Measurements from ENCODE around the gene CHD2. TPM values are rescaled to one million over a fixed set of nuclear protein-coding genes. Genes with fewer than 3 reads are reported as not detected.

The CHD2 gene
- polyA plus RNA-seq, 3 donors from 2014 or later, result 24.7 to 77.7 (median 36.9) TPM

- H3K27ac Mint-ChIP-seq, result peak overlapping the region; percentile 28 to 82 (median 72)
- DNase-seq, result no peak
- H3K9me3 Mint-ChIP-seq, result no peaks in the 10 kb centered on the region
- H3K36me3 Mint-ChIP-seq, result peaks cover 31 to 48% (median 33%) of the 10 kb centered on the region in 3 donors
- peaks cover 0 to 2% (median 0%) of the 10 kb centered on the region in 3 donors for H3K27me3 Mint-ChIP-seq (ENCODE audit: low read depth in 3 of 3)
- H3K4me3 Mint-ChIP-seq, result peak overlapping the region in 2 of 5 donors; percentile 11 to 27
- H3K4me1 Mint-ChIP-seq, result peaks cover 53 to 94% of the 10 kb centered on the region in 2 donors
These were observed 8.5 kb upstream of the CHD2 start for GRCh38 chr15:92891533-92892200.

DNA sequence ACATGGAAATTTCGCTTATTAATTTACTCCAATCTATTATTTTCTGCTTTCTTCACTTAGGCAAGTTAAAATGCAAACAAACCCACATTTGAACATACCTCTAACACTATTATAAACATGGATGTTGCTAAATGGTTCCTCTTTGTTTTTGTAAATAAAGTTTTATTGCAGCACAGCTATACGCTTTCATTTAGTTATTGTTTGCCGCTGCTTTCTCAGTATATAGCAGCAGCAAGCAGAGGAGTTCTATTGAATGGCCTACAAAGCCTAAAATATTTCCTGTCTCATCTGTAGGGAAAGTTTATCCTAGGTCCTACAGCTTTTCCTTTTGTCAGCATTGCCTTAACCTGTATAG lies 7.9 kb upstream of the CHD2 start:
- Mint-ChIP-seq H3K27me3 (ENCODE audit: low read depth in 3 of 3) (peaks cover 0 to 2% (median 0%) of the 10 kb centered on the region in 3 donors), H3K36me3 (peaks cover 29 to 48% (median 32%) of the 10 kb centered on the region in 3 donors), H3K4me3 (peak overlapping the region in 1 of 5 donors; percentile 32), H3K27ac (peak overlapping the region in 1 of 6 donors; percentile 79), H3K4me1 (peaks cover 52 to 94% of the 10 kb centered on the region in 2 donors), H3K9me3 (no peaks in the 10 kb centered on the region)
- no peak for DNase-seq

DNA sequence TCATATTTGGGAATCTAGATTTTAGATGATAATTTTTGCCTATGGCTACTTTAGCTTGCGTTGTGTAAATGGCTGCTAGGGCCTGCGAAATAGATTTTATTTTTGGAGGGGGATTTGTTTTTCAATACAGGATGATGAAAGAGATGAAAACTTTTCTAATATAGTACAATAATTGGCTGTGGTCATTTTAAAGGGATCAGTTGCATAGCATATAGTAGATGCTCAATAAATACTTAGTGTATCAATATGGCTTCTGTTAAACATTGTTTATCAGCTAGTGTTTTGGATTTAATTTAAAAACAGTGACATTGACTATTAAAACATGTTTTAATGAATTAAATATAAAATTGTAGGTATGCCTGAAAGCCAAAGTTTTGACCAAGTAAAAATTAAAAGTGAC lies 6.9 kb upstream of the CHD2 start:
- no peak overlapping the region for H3K4me3 Mint-ChIP-seq
- no peak for DNase-seq
- peak overlapping the region in 4 of 6 donors; percentile 34 to 62 (median 48) for H3K27ac Mint-ChIP-seq
- H3K36me3 Mint-ChIP-seq, result peaks cover 31 to 53% (median 33%) of the 10 kb centered on the region in 3 donors
- H3K27me3 Mint-ChIP-seq (ENCODE audit: low read depth in 3 of 3), result peaks cover 0 to 2% (median 0%) of the 10 kb centered on the region in 3 donors
- peaks cover 53 to 94% of the 10 kb centered on the region in 2 donors for H3K4me1 Mint-ChIP-seq
- H3K9me3 Mint-ChIP-seq, result no peaks in the 10 kb centered on the region

DNA sequence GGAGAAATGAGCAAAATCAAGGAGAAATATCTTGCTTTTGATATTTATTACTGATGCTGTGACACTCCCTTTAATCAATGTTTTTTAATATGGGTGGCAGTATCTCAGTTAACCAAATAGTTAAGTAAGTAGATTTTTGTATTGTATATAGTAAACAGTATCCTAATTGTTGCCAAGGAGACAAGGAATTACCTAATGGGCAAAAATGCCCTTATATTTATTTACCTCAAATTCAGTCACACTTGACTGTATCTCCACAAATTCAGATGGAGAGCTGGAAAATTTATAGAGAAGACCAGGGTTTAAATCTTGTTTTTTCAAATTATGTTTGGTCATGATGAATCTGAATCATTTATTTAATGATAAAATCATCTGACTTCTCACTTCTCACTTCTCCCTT lies 3.6 kb upstream of the CHD2 start:
- Mint-ChIP-seq H3K4me3 (peak overlapping the region in 1 of 5 donors; percentile 43), H3K27me3 (ENCODE audit: low read depth in 3 of 3) (peaks cover 6 to 14% (median 13%) of the 10 kb centered on the region in 3 donors), H3K27ac (peak overlapping the region; percentile 44 to 83 (median 75)), H3K36me3 (peaks cover 31 to 54% (median 32%) of the 10 kb centered on the region in 3 donors), H3K4me1 (peaks cover 49 to 83% of the 10 kb centered on the region in 2 donors), H3K9me3 (no peaks in the 10 kb centered on the region)
- DNase-seq, result no peak

- Mint-ChIP-seq H3K36me3 (peaks cover 28 to 48% (median 31%) of the 10 kb centered on the region in 3 donors), H3K4me3 (peak overlapping the region in 3 of 5 donors; percentile 9 to 17 (median 12))
- DNase-seq, result no peak
These were observed 2.5 kb upstream of the CHD2 start for GRCh38 chr15:92897620-92898019.

DNA sequence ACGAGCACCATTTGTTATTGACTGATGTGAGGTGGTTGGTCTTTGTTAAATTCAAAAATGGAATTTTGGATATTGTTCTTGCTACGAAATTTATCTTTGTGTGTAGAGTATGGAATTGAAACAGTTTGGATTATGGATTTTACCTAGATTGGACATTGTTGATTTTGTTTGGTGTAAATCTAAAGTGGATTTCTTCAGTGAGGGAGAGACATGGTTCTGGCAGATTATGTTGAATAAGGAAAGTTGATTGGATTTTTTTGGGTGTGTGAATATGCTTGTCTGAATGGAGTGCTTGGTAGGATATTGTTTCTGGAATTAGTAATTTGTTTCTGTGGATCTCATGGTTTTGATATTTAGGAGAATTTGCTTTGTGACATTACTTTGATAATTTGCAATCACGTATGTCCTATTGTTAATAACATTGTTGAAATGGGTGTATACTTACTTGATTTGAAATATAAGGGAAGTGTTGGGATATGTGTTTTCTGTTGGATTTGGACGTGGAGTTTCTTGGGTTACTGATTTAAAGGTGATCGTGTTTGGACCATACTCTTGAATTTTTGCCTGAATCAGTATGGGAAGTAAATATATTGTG lies 1.0 kb upstream of the CHD2 start:
- peaks cover 10 to 22% (median 16%) of the 10 kb centered on the region in 3 donors for H3K27me3 Mint-ChIP-seq (ENCODE audit: low read depth in 3 of 3)
- no peak for DNase-seq
- H3K4me3 Mint-ChIP-seq, result peak overlapping the region; percentile 31 to 64 (median 54)
- H3K4me1 Mint-ChIP-seq, result peaks cover 59 to 80% of the 10 kb centered on the region in 2 donors
- H3K9me3 Mint-ChIP-seq, result no peaks in the 10 kb centered on the region
- H3K36me3 Mint-ChIP-seq, result peaks cover 27 to 34% (median 32%) of the 10 kb centered on the region in 3 donors
- H3K27ac Mint-ChIP-seq, result peak overlapping the region; percentile 76 to 99 (median 89)

More at GRCh38 chr15:92897620-92898019, 2.5 kb upstream of the CHD2 start:
- Mint-ChIP-seq H3K27me3 (ENCODE audit: low read depth in 3 of 3) (peaks cover 6 to 14% (median 13%) of the 10 kb centered on the region in 3 donors), H3K9me3 (no peaks in the 10 kb centered on the region), H3K4me1 (peaks cover 51 to 80% of the 10 kb centered on the region in 2 donors), H3K27ac (peak overlapping the region; percentile 40 to 83 (median 68))

GRCh38 chr15:92899601-92899947 lies 550 bp upstream of the CHD2 start:
- H3K27ac Mint-ChIP-seq, result peak overlapping the region; percentile 92 to 99 (median 98)
- peaks cover 27 to 34% (median 32%) of the 10 kb centered on the region in 3 donors for H3K36me3 Mint-ChIP-seq
- peak overlapping the region; percentile 90 to 100 (median 99) for H3K4me3 Mint-ChIP-seq

GRCh38 chr15:92900731-92901071 lies 577 bp downstream of the CHD2 start:
- Mint-ChIP-seq H3K4me3 (peak overlapping the region; percentile 90 to 100 (median 99)), H3K27ac (peak overlapping the region; percentile 92 to 99 (median 98)), H3K4me1 (peaks cover 61 to 83% of the 10 kb centered on the region in 2 donors), H3K9me3 (no peaks in the 10 kb centered on the region), H3K36me3 (peaks cover 23 to 28% (median 27%) of the 10 kb centered on the region in 3 donors), H3K27me3 (ENCODE audit: low read depth in 3 of 3) (peaks cover 14 to 30% (median 27%) of the 10 kb centered on the region in 3 donors)
- no peak for DNase-seq

More at GRCh38 chr15:92899601-92899947, 550 bp upstream of the CHD2 start:
- peaks cover 14 to 26% (median 21%) of the 10 kb centered on the region in 3 donors for H3K27me3 Mint-ChIP-seq (ENCODE audit: low read depth in 3 of 3)
- H3K4me1 Mint-ChIP-seq, result peaks cover 59 to 82% of the 10 kb centered on the region in 2 donors
- no peak for DNase-seq
- H3K9me3 Mint-ChIP-seq, result no peaks in the 10 kb centered on the region

GRCh38 chr15:92901072-92901761 lies 1.1 kb downstream of the CHD2 start:
- H3K4me1 Mint-ChIP-seq, result peaks cover 64 to 83% of the 10 kb centered on the region in 2 donors

DNA sequence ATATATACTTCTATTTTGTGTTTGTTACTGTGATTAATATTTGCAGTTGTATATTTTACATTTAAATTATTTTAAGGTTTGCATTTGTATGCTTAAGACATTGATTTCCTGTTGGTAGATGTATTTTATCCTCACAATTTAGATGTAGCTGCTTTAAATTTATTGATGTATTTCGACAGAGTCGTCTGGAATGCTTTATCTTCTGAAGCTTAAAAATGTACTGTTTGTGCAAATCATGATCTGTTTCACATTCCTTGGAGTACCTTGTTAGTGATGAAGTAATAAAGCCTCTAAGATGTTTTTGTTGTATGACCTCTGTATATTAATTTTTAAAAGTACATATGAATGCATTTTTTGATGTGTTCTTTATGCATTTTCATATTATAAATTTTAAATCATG lies 1.9 kb downstream of the CHD2 start:
- Mint-ChIP-seq H3K27ac (peak overlapping the region; percentile 61 to 100 (median 91)), H3K9me3 (no peaks in the 10 kb centered on the region), H3K36me3 (peaks cover 14 to 23% (median 20%) of the 10 kb centered on the region in 3 donors), H3K4me1 (peaks cover 65 to 83% of the 10 kb centered on the region in 2 donors), H3K4me3 (peak overlapping the region; percentile 90 to 100 (median 99)), H3K27me3 (ENCODE audit: low read depth in 3 of 3) (peaks cover 14 to 30% (median 27%) of the 10 kb centered on the region in 3 donors)
- no peak for DNase-seq

More at GRCh38 chr15:92901072-92901761, 1.1 kb downstream of the CHD2 start:
- H3K36me3 Mint-ChIP-seq, result peaks cover 22 to 27% (median 25%) of the 10 kb centered on the region in 3 donors
- H3K27ac Mint-ChIP-seq, result peak overlapping the region; percentile 92 to 99 (median 98)
- DNase-seq, result no peak
- H3K4me3 Mint-ChIP-seq, result peak overlapping the region; percentile 90 to 100 (median 99)
- H3K27me3 Mint-ChIP-seq (ENCODE audit: low read depth in 3 of 3), result peaks cover 14 to 30% (median 27%) of the 10 kb centered on the region in 3 donors
- no peaks in the 10 kb centered on the region for H3K9me3 Mint-ChIP-seq

DNA sequence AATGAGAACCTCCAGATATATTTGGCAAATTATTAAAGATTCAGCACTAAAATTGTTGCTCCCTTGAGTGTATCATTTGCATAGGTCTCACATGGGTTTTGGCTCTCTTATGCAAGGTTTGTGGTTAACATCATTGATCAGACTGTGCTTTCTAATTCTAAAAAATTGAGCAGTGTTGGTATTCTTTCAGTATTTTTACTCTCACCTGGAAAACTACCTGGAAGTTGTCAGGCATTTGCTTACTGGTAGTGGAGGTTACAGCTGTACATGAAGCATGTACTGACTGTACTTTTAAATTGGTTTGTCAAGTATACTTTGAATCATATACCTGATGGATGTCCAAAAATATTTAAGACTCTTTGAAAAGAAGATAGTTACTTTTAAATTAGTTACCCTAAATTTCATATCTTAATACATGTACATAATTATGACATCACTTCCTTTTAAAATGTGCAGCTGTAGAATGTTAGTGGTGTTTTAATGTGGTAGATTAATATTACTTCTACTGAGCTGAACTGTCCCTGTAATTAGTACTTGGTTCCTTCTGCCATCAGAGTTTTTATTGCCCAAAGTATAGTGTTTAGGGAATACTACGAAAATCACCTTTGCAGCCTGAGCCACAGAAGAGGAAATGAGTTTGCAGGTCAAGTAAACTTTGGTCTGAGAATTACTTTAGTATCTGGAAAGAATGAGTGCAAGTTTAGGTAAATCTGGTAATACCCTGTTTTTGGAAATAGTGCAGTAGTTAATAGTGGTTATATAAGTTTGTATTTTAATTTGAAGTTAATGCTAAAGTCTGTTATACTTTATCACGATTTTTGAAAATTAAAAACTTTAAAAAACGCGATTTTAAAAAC lies 2.8 kb downstream of the CHD2 start:
- no peak for DNase-seq

GRCh38 chr15:92903631-92903965 lies 3.5 kb downstream of the CHD2 start:
- DNase-seq, result no peak
- H3K27ac Mint-ChIP-seq, result peak overlapping the region; percentile 98 to 100 (median 100)
- H3K4me1 Mint-ChIP-seq, result peaks cover 71 to 83% of the 10 kb centered on the region in 2 donors
- peak overlapping the region; percentile 90 to 100 (median 99) for H3K4me3 Mint-ChIP-seq
- H3K27me3 Mint-ChIP-seq (ENCODE audit: low read depth in 3 of 3), result peaks cover 14 to 30% (median 27%) of the 10 kb centered on the region in 3 donors
- no peaks in the 10 kb centered on the region for H3K9me3 Mint-ChIP-seq
- peaks cover 8 to 15% (median 11%) of the 10 kb centered on the region in 3 donors for H3K36me3 Mint-ChIP-seq

More for the DNA sequence above, 2.8 kb downstream of the CHD2 start:
- H3K4me1 Mint-ChIP-seq, result peaks cover 67 to 83% of the 10 kb centered on the region in 2 donors
- peaks cover 14 to 30% (median 27%) of the 10 kb centered on the region in 3 donors for H3K27me3 Mint-ChIP-seq (ENCODE audit: low read depth in 3 of 3)
- H3K9me3 Mint-ChIP-seq, result no peaks in the 10 kb centered on the region
- H3K4me3 Mint-ChIP-seq, result peak overlapping the region; percentile 90 to 100 (median 99)
- H3K36me3 Mint-ChIP-seq, result peaks cover 8 to 15% (median 15%) of the 10 kb centered on the region in 3 donors
- peak overlapping the region; percentile 98 to 100 (median 100) for H3K27ac Mint-ChIP-seq
